Measurements from ENCODE around the gene MPV17L.
"Not testable (repeated sequence)": the region's sequence is repeated elsewhere in the genome, so short reads cannot be mapped to it uniquely, and the experiment has no call there.

Gene MPV17L

DNA sequence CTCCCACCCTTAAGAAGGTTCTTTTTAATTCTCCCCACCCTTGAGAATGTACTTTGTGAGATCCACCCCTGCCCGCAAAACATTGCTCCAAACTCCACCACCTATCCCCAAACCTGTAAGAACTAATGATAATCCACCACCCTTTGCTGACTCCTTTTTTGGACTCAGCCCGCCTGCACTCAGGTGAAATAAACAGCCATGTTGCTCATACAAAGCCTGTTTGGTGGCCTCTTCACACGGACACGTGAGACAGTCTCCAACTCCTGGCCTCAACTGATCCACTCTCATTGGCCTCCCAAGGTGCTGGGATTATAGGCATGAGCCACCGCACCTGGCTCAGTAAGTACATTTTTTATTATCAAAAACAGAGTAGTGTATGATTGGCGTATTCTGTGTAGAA, 13.9 kb downstream of the MPV17L start:
- not testable (repeated sequence) for DNase-seq (ENCODE audit: low read depth in 2 of 2)

- no peak for DNase-seq (ENCODE audit: low read depth in 2 of 2)
These were observed 20.0 kb downstream of the MPV17L start for GRCh38 chr16:15415511-15415985.

- DNase-seq (ENCODE audit: low read depth in 2 of 2), result no peak
These were observed 21.6 kb downstream of the MPV17L start for GRCh38 chr16:15417197-15417596.

- no peak for DNase-seq (ENCODE audit: low read depth in 2 of 2)
These were observed 22.7 kb downstream of the MPV17L start for GRCh38 chr16:15418206-15418605.

DNA sequence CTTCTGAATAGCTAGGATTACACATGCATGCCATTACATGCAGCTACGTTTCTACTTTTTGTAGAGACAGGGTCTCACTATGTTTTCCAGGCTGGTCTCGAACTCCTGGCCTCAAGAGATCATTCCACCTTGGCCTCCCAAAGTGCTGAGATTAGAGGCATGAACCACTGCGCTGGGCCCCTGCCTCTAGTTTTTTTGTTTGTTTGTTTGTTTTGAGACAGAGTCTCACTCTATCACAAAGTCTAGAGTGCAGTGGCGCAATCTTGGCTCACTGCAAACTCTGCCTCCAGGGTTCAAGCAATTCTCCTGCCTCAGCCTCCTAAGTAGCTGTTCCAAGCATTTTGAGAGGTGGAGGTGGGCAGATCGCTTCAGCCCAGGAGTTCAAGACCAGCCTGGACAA, 26.1 kb downstream of the MPV17L start:
- DNase-seq (ENCODE audit: low read depth in 2 of 2), result not testable (repeated sequence)

GRCh38 chr16:15422222-15422621, 26.7 kb downstream of the MPV17L start:
- DNase-seq (ENCODE audit: low read depth in 2 of 2), result no peak

GRCh38 chr16:15425861-15426260, 30.3 kb downstream of the MPV17L start:
- no peak for DNase-seq (ENCODE audit: low read depth in 2 of 2)

DNA sequence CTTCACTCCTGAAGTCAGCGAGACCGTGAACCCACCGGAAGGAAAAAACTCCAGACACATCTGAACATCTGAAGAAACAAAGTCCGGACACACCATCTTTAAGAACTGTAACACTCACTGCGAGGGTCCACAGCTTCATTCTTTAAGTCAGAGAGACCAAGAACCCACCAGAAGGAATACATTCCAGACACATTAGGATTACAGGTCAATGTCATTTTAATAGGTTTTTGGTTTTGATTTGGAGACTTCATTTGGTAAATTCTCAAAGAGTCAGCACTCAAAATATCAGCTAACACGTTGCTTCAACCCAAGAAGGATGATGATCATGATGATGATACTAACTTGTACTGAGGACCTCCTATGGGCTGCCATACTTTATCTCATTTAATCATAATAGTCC, 31.2 kb downstream of the MPV17L start:
- no peak for DNase-seq (ENCODE audit: low read depth in 2 of 2)

GRCh38 chr16:15427648-15428239, 32.2 kb downstream of the MPV17L start:
- DNase-seq (ENCODE audit: low read depth in 2 of 2), result peak; percentile 10 to 32

GRCh38 chr16:15430884-15431283, 35.3 kb downstream of the MPV17L start:
- DNase-seq (ENCODE audit: low read depth in 2 of 2), result not testable (repeated sequence)

- DNase-seq (ENCODE audit: low read depth in 2 of 2), result no peak
These were observed 38.5 kb downstream of the MPV17L start for GRCh38 chr16:15434079-15434424.

DNA sequence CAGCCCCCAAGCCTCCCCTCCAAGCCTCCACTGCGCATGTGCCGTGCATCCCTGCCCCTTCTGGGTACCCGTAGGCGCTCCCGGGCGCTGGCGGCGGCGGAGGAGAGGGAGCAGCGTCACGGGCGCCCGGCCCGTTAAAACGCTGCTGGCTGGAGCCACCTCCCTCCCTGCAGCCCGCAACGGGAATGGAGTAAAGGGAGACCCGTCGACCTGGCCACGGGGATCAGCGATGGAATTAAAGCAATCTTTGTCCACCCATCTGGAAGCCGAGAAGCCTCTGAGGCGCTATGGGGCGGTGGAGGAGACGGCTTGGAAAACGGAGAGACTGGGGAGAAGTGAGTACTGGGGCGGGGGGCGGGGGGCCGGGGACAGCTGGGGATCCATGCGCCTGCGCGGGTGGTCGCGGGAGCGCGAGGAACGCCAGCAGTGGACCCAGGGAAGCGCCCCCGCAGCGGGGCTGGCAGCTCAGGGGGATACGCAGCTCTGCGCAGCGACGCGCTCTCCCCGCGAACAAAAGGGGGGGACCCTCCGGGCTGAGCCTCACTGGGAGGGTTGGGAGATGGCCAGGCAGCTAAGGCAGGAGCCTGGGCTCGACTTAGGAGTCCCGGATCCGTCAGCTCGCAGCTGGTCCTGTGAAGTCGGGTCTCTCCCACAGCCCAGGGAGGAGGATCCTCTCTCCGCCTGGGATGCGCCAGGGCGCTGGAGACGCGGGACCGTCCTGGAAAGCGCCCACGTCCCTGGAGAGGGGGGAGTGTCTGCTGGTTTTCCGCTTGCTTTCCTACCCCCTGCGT, 39.1 kb downstream of the MPV17L start, which contains the start of gene BMERB1:
BMERB1 (plus strand) TSS at position 164 of the 791 bp plus-strand sequence; CDS start at position 230, 66 bp downstream.
- peak; percentile 13 to 22 for DNase-seq (ENCODE audit: low read depth in 2 of 2)

- DNase-seq (ENCODE audit: low read depth in 2 of 2), result no peak
These were observed 39.8 kb downstream of the MPV17L start for GRCh38 chr16:15435216-15435864.

DNA sequence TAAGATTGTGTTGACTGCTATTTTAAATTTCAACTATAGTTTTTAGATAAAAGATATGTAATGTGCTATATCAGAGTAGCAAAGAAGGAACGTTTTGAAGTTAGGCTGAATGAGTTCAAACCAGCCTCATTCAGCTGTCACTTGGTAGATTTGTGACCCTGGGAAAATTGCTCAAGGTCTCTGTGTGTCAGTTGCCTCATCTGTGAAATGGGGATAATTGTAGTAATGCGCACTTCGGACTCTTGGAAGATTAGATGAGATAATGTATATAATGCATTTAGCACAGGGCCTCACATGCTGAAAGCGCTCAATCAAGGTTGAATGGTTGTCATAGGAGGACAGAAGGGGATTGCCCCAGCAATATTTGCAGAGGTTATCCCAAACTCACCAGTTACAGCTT, 43.5 kb downstream of the MPV17L start:
- no peak for DNase-seq (ENCODE audit: low read depth in 2 of 2)

GRCh38 chr16:15439521-15439920, 44.0 kb downstream of the MPV17L start:
- no peak for DNase-seq (ENCODE audit: low read depth in 2 of 2)

DNA sequence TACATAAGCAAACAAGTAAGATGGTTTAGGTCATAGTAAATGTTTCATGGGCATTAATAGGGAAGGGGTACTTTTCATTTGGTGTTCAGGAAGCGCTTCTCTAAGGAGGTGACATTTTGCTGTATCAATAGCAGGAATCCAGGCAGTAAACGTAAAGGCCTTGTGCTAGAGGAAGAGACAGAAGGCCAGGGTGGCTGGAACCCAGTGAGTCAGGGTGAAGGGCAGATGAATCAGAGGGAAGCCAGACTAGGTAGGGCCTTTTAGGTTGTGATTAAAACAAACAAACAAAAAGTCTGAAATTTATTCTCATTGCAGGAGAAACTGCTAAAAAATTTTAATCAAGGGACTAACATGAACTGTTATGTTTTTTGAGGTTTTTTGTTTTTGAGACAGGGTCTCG, 45.3 kb downstream of the MPV17L start:
- DNase-seq (ENCODE audit: low read depth in 2 of 2), result no peak

DNA sequence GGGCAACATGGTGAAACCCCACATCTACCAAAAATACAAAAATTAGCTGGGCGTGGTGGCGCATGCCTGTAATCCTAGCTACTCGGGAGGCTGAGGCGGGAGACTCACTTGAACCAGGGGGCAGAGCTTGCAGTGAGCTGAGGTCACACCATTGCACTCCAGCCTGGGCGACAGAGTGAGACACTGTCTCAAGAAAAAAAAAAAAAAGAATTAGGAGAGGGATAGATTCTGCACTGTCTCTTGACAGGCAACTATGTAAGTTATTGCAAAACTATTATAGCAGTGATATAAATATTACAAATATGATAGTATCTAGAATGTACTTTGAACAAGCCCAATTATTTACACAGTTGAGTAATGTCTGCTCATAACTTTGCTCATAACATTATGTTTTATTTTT, 46.6 kb downstream of the MPV17L start:
- not testable (repeated sequence) for DNase-seq (ENCODE audit: low read depth in 2 of 2)

DNA sequence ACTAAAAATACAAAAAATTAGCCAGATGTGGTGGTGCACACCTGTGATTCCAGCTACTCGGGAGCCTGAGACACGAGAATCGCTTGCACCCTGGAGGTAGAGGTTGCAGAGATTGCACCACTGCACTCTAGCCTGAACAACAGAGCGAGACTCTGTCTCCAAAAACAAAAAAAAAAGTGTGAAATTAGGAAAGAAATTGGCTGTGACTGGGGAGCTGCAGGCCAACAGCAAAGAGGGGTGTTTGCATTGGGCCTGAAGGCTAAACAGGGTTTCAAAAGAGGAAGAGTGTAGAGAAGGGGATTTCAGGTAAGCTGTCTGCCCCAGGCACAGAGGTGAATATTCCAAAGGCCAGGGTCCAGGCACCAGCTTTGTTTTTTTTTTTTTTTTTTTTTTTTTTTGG, 48.2 kb downstream of the MPV17L start:
- no peak for DNase-seq (ENCODE audit: low read depth in 2 of 2)

DNA sequence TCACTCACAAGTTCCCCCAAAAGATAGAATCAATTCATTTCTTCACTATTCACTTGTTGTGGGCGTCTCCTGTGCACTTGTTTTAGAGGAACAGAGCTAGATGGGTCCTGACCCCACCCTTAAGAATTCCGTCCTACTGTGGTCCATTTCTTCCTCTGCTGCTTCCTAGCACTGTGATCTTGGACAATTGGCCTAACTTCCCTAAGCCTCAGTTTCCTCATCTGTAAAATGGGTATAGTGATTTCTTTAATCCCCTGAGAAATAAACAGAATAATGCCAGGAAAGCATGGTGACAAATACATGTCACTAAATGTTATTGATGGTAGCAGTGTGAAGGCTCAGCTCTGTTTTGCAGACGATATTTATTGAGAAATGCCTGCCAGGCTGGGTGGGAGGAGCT, 48.7 kb downstream of the MPV17L start:
- no peak for DNase-seq (ENCODE audit: low read depth in 2 of 2)

- DNase-seq (ENCODE audit: low read depth in 2 of 2), result no peak
These were observed 49.9 kb downstream of the MPV17L start for GRCh38 chr16:15445450-15445849.

GRCh38 chr16:15446901-15447300, 51.3 kb downstream of the MPV17L start:
- no peak for DNase-seq (ENCODE audit: low read depth in 2 of 2)

GRCh38 chr16:15450624-15451023, 55.1 kb downstream of the MPV17L start:
- DNase-seq (ENCODE audit: low read depth in 2 of 2), result no peak
